Endothelial cell of umbilical vein (primary cell): ENCODE results near the gene SLC37A1. TPM values are rescaled to one million over a fixed set of nuclear protein-coding genes. Genes with fewer than 3 reads are reported as not detected.

Experiments used
- BruUV-seq: library from RNA; stranded (reverse); fragments of 400-500 nt; replicated peaks from 2 replicates; lab custom pipeline; 2021; lab: Mats Ljungman, UMichigan
- CTCF ChIA-PET: fragments of 300-600, 350-600 bp; sonication (Branson Sonifier 250); formaldehyde crosslinking; loops from one replicate; lab custom pipeline; 2021; ENCODE audit warnings: antibody characterized with exemption, inconsistent platforms; lab: Charles Lee
- POLR2A ChIA-PET: fragments of 300-600, 350-600 bp; sonication (Branson Sonifier 250); formaldehyde crosslinking; loops from one replicate; lab custom pipeline; 2021; ENCODE audit warnings: antibody characterized with exemption, inconsistent platforms; lab: Charles Lee
- DNase-seq: peaks from one replicate; pipeline ENCODE4 v3.0.0-alpha.2; 2011; ENCODE audit warnings: low read depth, low spot score
- FAIRE-seq: peaks from 2 replicates; lab custom pipeline; 2011; peaks lifted over from hg19 to GRCh38; lab: Jason Lieb, UNC
- H2AFZ ChIP-seq: 2 replicates; pipeline ENCODE4 v1.6.0; 2012; ENCODE audit warnings: low read depth, low read length, control low read depth, inconsistent platforms
- H3K27ac ChIP-seq: 2 replicates; pipeline ENCODE4 v1.5.1; 2011; ENCODE audit warnings: low read depth, mild to moderate bottlenecking, control low read depth, low read length, moderate library complexity; ENCODE audit not compliant: insufficient read depth
- H3K27me3 ChIP-seq, 2 experiments: 2 replicates each; pipeline versions ENCODE4 v1.6.0 to v1.6.1; 2011; ENCODE audit warnings: low read length in 2 of 2, mixed read lengths in 1 of 2; ENCODE audit not compliant: control insufficient read depth in 2 of 2, insufficient read depth in 2 of 2
- H3K36me3 ChIP-seq, 2 experiments: 2 replicates in 1 of 2; 3 replicates in 1 of 2; pipeline ENCODE4 v1.5.1; 2011; ENCODE audit warnings: low read length in 2 of 2, mild to moderate bottlenecking in 1 of 2, moderate library complexity in 1 of 2; ENCODE audit not compliant: control insufficient read depth in 2 of 2, insufficient read depth in 2 of 2; ENCODE audit errors: extremely low read depth in 1 of 2
- H3K4me1 ChIP-seq: 3 replicates; pipeline ENCODE4 v1.5.1; 2011; ENCODE audit warnings: mild to moderate bottlenecking, low read length; ENCODE audit not compliant: control insufficient read depth, insufficient read depth; ENCODE audit errors: extremely low read depth
- H3K4me2 ChIP-seq: 2 replicates; pipeline ENCODE4 v1.6.1; 2011; ENCODE audit warnings: low read length, control low read depth, mixed read lengths; ENCODE audit not compliant: insufficient read depth
- H3K4me3 ChIP-seq, 3 experiments: fragments of 200-600 bp in 1 of 3; sonication (generic), shearing (Covaris generic) in 1 of 3; replicated peaks in 1 of 3; 2 replicates each; pipeline ENCODE4 v1.5.1; 2011 to 2016; ENCODE audit warnings: control low read depth in 3 of 3, low read length in 3 of 3, mild to moderate bottlenecking in 2 of 3, inconsistent platforms in 1 of 3, low read depth in 1 of 3, moderate library complexity in 1 of 3; ENCODE audit not compliant: insufficient read depth in 1 of 3
- H3K79me2 ChIP-seq: 2 replicates; pipeline ENCODE4 v1.6.0; 2012; ENCODE audit warnings: low read length, inconsistent platforms; ENCODE audit not compliant: control insufficient read depth, insufficient read depth
- H3K9ac ChIP-seq: replicated peaks from 2 replicates; pipeline ENCODE3; 2011; ENCODE audit warnings: low read length, control low read depth; ENCODE audit not compliant: insufficient read depth; ENCODE audit errors: extremely low read depth
- H3K9me1 ChIP-seq: replicated peaks from 3 replicates; pipeline ENCODE4 v1.6.0; 2011; ENCODE audit warnings: mild to moderate bottlenecking, low read length; ENCODE audit not compliant: control insufficient read depth, insufficient read depth; ENCODE audit errors: extremely low read depth
- H3K9me3 ChIP-seq: replicated peaks from 2 replicates; pipeline ENCODE4 v1.5.1; 2012; ENCODE audit warnings: low read length, inconsistent platforms; ENCODE audit not compliant: control insufficient read depth, insufficient read depth
- H4K20me1 ChIP-seq: replicated peaks from 2 replicates; pipeline ENCODE3; 2011; ENCODE audit warnings: mild to moderate bottlenecking, low read length; ENCODE audit not compliant: control insufficient read depth, insufficient read depth; ENCODE audit errors: extremely low read depth
- CTCF ChIP-seq, 2 donors: IDR thresholded peaks; 1 replicate in 1 of 2; 2 replicates in 1 of 2; pipeline ENCODE4 v1.5.1; 2011; ENCODE audit warnings: low read length in 2 of 2, mild to moderate bottlenecking in 2 of 2, moderate library complexity in 2 of 2, control low read depth in 1 of 2, inconsistent platforms in 1 of 2, low read depth in 1 of 2; ENCODE audit not compliant: insufficient read depth in 1 of 2; ENCODE audit errors: extremely low read depth in 1 of 2
- EZH2 ChIP-seq: IDR thresholded peaks from 2 replicates; pipeline ENCODE4 v1.6.1; 2012; ENCODE audit warnings: borderline replicate concordance, low read depth, mild to moderate bottlenecking, moderate library complexity, low read length, inconsistent platforms; ENCODE audit not compliant: severe bottlenecking
- FOS ChIP-seq: IDR thresholded peaks from 2 replicates; pipeline ENCODE4 v1.6.1; 2011; ENCODE audit warnings: mild to moderate bottlenecking, low read length, moderate library complexity, borderline replicate concordance; ENCODE audit not compliant: insufficient read depth
- GATA2 ChIP-seq: IDR thresholded peaks from 2 replicates; pipeline ENCODE4 v1.7.0; 2011; ENCODE audit warnings: low read depth, mild to moderate bottlenecking, moderate library complexity, mixed read lengths, low read length; ENCODE audit not compliant: insufficient read length, insufficient read depth
- JUN ChIP-seq: IDR thresholded peaks from 2 replicates; pipeline ENCODE4 v1.6.1; 2011; ENCODE audit warnings: borderline replicate concordance, low read depth; ENCODE audit not compliant: insufficient read length, insufficient read depth
- MAX ChIP-seq: IDR thresholded peaks from 2 replicates; pipeline ENCODE4 v1.6.1; 2011; ENCODE audit not compliant: insufficient read depth, insufficient read length
- MYC ChIP-seq: IDR thresholded peaks from one replicate; pipeline ENCODE4 v1.6.1; 2011; ENCODE audit warnings: mild to moderate bottlenecking, low read depth, low read length
- POLR2A ChIP-seq: IDR thresholded peaks from 2 replicates; pipeline ENCODE4 v1.6.1; 2012; ENCODE audit warnings: low read depth, mild to moderate bottlenecking, control low read depth, low read length
- POLR2AphosphoS5 ChIP-seq: IDR thresholded peaks from 2 replicates; pipeline ENCODE4 v1.6.1; 2012; ENCODE audit warnings: low read depth, mild to moderate bottlenecking, control low read depth, low read length, moderate library complexity; ENCODE audit not compliant: insufficient read depth
- dilution Hi-C: fragments of 300-500 bp; cut with MboI; formaldehyde crosslinking; loops from one replicate; pipeline ENCODE4 v1.15.0; 2019; ENCODE audit warnings: low sequenced_read_pairs; ENCODE audit not compliant: extremely low pct_ligation_motif_present
- intact Hi-C: fragments of 100-400 bp; cut with micrococcal nuclease; formaldehyde crosslinking; loops from one replicate; pipeline ENCODE4 v1.10.0; 2022
- polyA plus RNA-seq, 4 experiments: library from polyadenylated mRNA; depleted of rRNA in 3 of 4; stranded (reverse) in 3 of 4; unstranded in 1 of 4; fragments of >200 nt; gene quantifications; 2 replicates each; pipeline versions ENCODE4 v1.2.1 to v1.2.3, GENCODE V29; 2011 to 2012; ENCODE audit warnings: missing spikeins in 1 of 4
- total RNA-seq: library from RNA; stranded (reverse); gene quantifications from 2 replicates; pipeline ENCODE4 v1.2.3, GENCODE V29; 2021

SLC37A1 gene
- total and polyA plus RNA-seq, 2 donors (not counting 3 experiments of a cell fraction or from before 2014, with no cell fraction given) = 4.7 to 7.6 TPM

- Histone ChIP-seq H3K79me2 (no peaks in the 10 kb centered on the region), H4K20me1 (no peaks in the 10 kb centered on the region), H3K4me3 (no peak overlapping the region), H3K9me1 (no peaks in the 10 kb centered on the region), H3K4me1 (peaks cover 13% of the 10 kb centered on the region), H3K27ac (no peak overlapping the region), H2AFZ (no peak overlapping the region), H3K27me3 (peaks cover 7 to 8% of the 10 kb centered on the region in 2 experiments), H3K4me2 (no peak overlapping the region), H3K36me3 (no peaks in the 10 kb centered on the region), H3K9me3 (no peaks in the 10 kb centered on the region), H3K9ac (no peak overlapping the region)
- intact Hi-C loops = no loop called here
- no TSS peak for BruUV-seq
- dilution Hi-C loops = no loop called here
- TF ChIP-seq MAX (no peak), MYC (no peak), CTCF (IDR thresholded peaks at IDR 0.05; ENCODE audit: extremely low read depth in 1 of 2, insufficient read depth in 1 of 2, low read depth in 1 of 2, low read length in 2 of 2) (no peak), JUN (no peak), GATA2 (no peak), POLR2A (no peak), POLR2AphosphoS5 (no peak), FOS (no peak), EZH2 (no peak)
- DNase-seq (no peak), FAIRE-seq (no peak)
- ChIA-PET POLR2A (no interaction called here), CTCF (no interaction called here)
Measured at GRCh38 chr21:42493109-42494060, 20.3 kb upstream of the SLC37A1 start.
